Keratinocyte (primary cell): ENCODE results near the gene ASAH2. TPM values are rescaled to one million over a fixed set of nuclear protein-coding genes. Genes with fewer than 3 reads are reported as not detected.
"Not testable (repeated sequence)": the region's sequence is repeated elsewhere in the genome, so short reads cannot be mapped to it uniquely, and the experiment has no call there.

ENCODE experiments used
- DNase-seq: peaks from one replicate; pipeline ENCODE4 v3.0.0-alpha.2; 2011; ENCODE audit warnings: low read depth, missing footprints, low spot score
- FAIRE-seq: peaks from 2 replicates; lab custom pipeline; 2011; peaks lifted over from hg19 to GRCh38; lab: Jason Lieb, UNC
- H2AFZ ChIP-seq: 2 replicates; pipeline ENCODE4 v1.6.0; 2012; ENCODE audit warnings: low read length, control low read depth, inconsistent platforms; ENCODE audit not compliant: control insufficient read depth
- H3K27ac ChIP-seq: 2 replicates; pipeline ENCODE4 v1.5.1; 2011; ENCODE audit warnings: low read length; ENCODE audit not compliant: control insufficient read depth, insufficient read depth
- H3K27me3 ChIP-seq: 3 replicates; pipeline ENCODE4 v1.6.0; 2011; ENCODE audit warnings: low read length; ENCODE audit not compliant: control insufficient read depth, insufficient read depth; ENCODE audit errors: extremely low read depth
- H3K36me3 ChIP-seq, 2 experiments: 2 replicates in 1 of 2; 3 replicates in 1 of 2; pipeline ENCODE4 v1.5.1; 2011; ENCODE audit warnings: low read length in 2 of 2, mild to moderate bottlenecking in 1 of 2; ENCODE audit not compliant: control insufficient read depth in 2 of 2, insufficient read depth in 2 of 2; ENCODE audit errors: extremely low read depth in 1 of 2
- H3K4me1 ChIP-seq: 3 replicates; pipeline ENCODE4 v1.5.1; 2011; ENCODE audit warnings: low read length; ENCODE audit not compliant: control insufficient read depth, insufficient read depth; ENCODE audit errors: extremely low read depth
- H3K4me2 ChIP-seq: 3 replicates; pipeline ENCODE4 v1.6.0; 2011; ENCODE audit warnings: low read depth, low read length; ENCODE audit not compliant: control insufficient read depth, insufficient read depth; ENCODE audit errors: extremely low read depth
- H3K4me3 ChIP-seq, 3 experiments: fragments of 200-600 bp in 1 of 3; sonication (generic) in 1 of 3; 2 replicates in 2 of 3; 3 replicates in 1 of 3; pipeline ENCODE4 v1.5.1; 2011 to 2016; ENCODE audit warnings: low read length in 3 of 3, mild to moderate bottlenecking in 3 of 3, control low read depth in 2 of 3, inconsistent platforms in 1 of 3, low read depth in 1 of 3, mixed read lengths in 1 of 3, mixed run types in 1 of 3, moderate library complexity in 1 of 3; ENCODE audit not compliant: control insufficient read depth in 2 of 3, insufficient read depth in 2 of 3; ENCODE audit errors: extremely low read depth in 1 of 3
- H3K79me2 ChIP-seq: 2 replicates; pipeline ENCODE4 v1.6.0; 2012; ENCODE audit warnings: low read length; ENCODE audit not compliant: control insufficient read depth, insufficient read depth
- H3K9ac ChIP-seq: 3 replicates; pipeline ENCODE4 v1.6.0; 2011; ENCODE audit warnings: low read length; ENCODE audit not compliant: control insufficient read depth, insufficient read depth; ENCODE audit errors: extremely low read depth
- H3K9me1 ChIP-seq: 3 replicates; pipeline ENCODE4 v1.6.0; 2011; ENCODE audit warnings: low read length; ENCODE audit not compliant: control insufficient read depth, insufficient read depth; ENCODE audit errors: extremely low read depth
- H3K9me3 ChIP-seq: 2 replicates; pipeline ENCODE4 v1.5.1; 2012; ENCODE audit warnings: low read depth, low read length; ENCODE audit not compliant: control insufficient read depth
- H4K20me1 ChIP-seq: 3 replicates; pipeline ENCODE4 v1.6.0; 2011; ENCODE audit warnings: low read length; ENCODE audit not compliant: control insufficient read depth, insufficient read depth; ENCODE audit errors: extremely low read depth
- CTCF ChIP-seq, 3 experiments: IDR thresholded peaks in 1 of 3; conservative IDR thresholded peaks in 1 of 3; optimal IDR thresholded peaks in 1 of 3; 2 replicates in 2 of 3; 3 replicates in 1 of 3; pipeline versions ENCODE3 to v1.5.1; 2011; ENCODE audit warnings: low read length in 3 of 3, mild to moderate bottlenecking in 3 of 3, moderate library complexity in 2 of 3, control low read depth in 1 of 3, inconsistent platforms in 1 of 3; ENCODE audit not compliant: insufficient read depth in 2 of 3; ENCODE audit errors: extremely low read depth in 1 of 3
- EZH2 ChIP-seq: IDR thresholded peaks from one replicate; pipeline ENCODE4 v1.6.1; 2012; ENCODE audit warnings: inconsistent platforms, mild to moderate bottlenecking, low read length, moderate library complexity
- dilution Hi-C: fragments of 300-500 bp; cut with MboI; formaldehyde crosslinking; loops from one replicate; pipeline ENCODE4 v1.7.0; 2020; ENCODE audit warnings: low sequenced_read_pairs; ENCODE audit not compliant: extremely low pct_ligation_motif_present
- polyA plus RNA-seq, 5 experiments: library from polyadenylated mRNA; depleted of rRNA in 3 of 5; stranded (reverse) in 3 of 5; stranded (forward) in 1 of 5; unstranded in 1 of 5; fragments of >200 nt; gene quantifications; 1 replicate in 1 of 5; 2 replicates in 3 of 5; 3 replicates in 1 of 5; pipeline versions ENCODE4 v1.2.1 to v1.2.3, GENCODE V29; 2011 to 2012; ENCODE audit warnings: missing spikeins in 2 of 5, low read depth in 1 of 5, low replicate concordance in 1 of 5

The ASAH2 gene
- polyA plus RNA-seq, 1 donor (not counting 4 experiments of a cell fraction or from before 2014, with no cell fraction given), result 4.7 TPM

GRCh38 chr10:50272531-50272930, 21.2 kb upstream of the ASAH2 start:
- Histone ChIP-seq H3K4me1 (no peaks in the 10 kb centered on the region), H3K27ac (no peak overlapping the region), H3K4me2 (no peak overlapping the region), H2AFZ (no peak overlapping the region), H3K9ac (no peak overlapping the region), H3K79me2 (no peaks in the 10 kb centered on the region), H3K9me1 (no peaks in the 10 kb centered on the region), H3K27me3 (peaks cover 13% of the 10 kb centered on the region), H3K36me3 (no peaks in the 10 kb centered on the region), H3K9me3 (no peaks in the 10 kb centered on the region), H4K20me1 (no peaks in the 10 kb centered on the region), H3K4me3 (no peak overlapping the region)
- FAIRE-seq, result no peak
- TF ChIP-seq EZH2 (no peak), CTCF (optimal IDR thresholded peaks at IDR 0.05 in 1 of 3, IDR thresholded peaks at IDR 0.05 in 1 of 3, conservative IDR thresholded peaks at IDR 0.05 in 1 of 3; ENCODE audit: extremely low read depth in 1 of 3, insufficient read depth in 2 of 3, low read length in 3 of 3) (no peak)
- dilution Hi-C loops, result no loop called here
- no peak for DNase-seq

DNA sequence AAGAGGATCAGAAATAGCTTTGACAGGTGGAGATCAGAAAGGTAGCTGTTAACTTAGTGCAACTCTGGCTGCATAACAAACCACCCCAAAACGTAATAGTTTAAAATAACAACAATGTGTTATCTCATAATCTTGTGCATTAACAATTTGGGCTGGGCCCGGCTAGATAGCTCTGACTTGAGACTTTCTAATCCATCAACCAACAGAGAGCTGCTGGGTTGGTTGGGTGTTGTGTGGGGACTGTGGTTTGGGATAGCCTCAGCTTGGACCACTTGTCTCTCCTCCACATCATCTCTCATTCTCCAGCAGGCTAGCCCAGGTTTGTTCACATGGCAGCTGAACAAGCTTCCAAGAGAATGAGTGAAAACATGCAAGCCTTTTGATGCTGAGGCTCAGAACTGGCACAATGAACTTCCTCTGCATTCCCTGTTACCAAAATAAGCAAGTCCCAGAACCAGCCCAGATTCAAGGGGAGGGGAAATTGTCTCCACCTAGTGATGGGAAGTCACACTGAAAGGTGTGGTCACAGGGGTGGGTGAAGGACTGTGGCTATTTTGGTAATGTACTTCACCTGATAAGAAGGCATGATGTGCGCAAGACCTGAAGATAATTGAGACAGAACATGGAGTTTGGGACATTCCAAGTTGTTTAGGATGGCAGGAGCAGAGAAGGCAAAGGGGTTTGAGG, 20.4 kb upstream of the ASAH2 start:
- no peak overlapping the region for H3K4me3 ChIP-seq
- no peaks in the 10 kb centered on the region for H4K20me1 ChIP-seq
- no peaks in the 10 kb centered on the region for H3K9me3 ChIP-seq
- peaks cover 7% of the 10 kb centered on the region for H3K27me3 ChIP-seq
- no peak overlapping the region for H3K27ac ChIP-seq
- DNase-seq (no peak), FAIRE-seq (no peak)
- no peak overlapping the region for H2AFZ ChIP-seq
- no peaks in the 10 kb centered on the region for H3K4me1 ChIP-seq
- H3K4me2 ChIP-seq, result no peak overlapping the region
- H3K79me2 ChIP-seq, result no peaks in the 10 kb centered on the region
- no peaks in the 10 kb centered on the region for H3K36me3 ChIP-seq
- dilution Hi-C loops, result no loop called here
- no peak for TF ChIP-seq EZH2
- no peak for TF ChIP-seq CTCF (optimal IDR thresholded peaks at IDR 0.05 in 1 of 3, IDR thresholded peaks at IDR 0.05 in 1 of 3, conservative IDR thresholded peaks at IDR 0.05 in 1 of 3; ENCODE audit: extremely low read depth in 1 of 3, insufficient read depth in 2 of 3, low read length in 3 of 3)
- no peak overlapping the region for H3K9ac ChIP-seq
- no peaks in the 10 kb centered on the region for H3K9me1 ChIP-seq

DNA sequence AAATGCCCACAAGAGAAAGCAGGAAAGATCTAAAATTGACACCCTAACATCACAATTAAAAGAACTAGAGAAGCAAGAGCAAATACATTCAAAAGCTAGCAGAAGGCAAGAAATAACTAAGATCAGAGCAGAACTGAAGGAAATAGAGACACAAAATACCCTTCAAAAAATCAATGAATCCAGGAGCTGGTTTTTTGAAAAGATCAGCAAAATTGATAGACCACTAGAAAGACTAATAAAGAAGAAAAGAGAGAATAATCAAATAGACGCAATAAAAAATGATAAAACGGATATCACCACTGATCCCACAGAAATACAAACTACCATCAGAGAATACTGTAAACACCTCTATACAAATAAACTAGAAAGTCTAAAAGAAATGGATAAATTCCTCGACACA, 16.6 kb upstream of the ASAH2 start:
- dilution Hi-C loops, H3K36me3 ChIP-seq, H3K9ac ChIP-seq, H3K27ac ChIP-seq, DNase-seq, H3K4me2 ChIP-seq, H3K4me3 ChIP-seq, FAIRE-seq, H4K20me1 ChIP-seq, H3K9me1 ChIP-seq, H3K79me2 ChIP-seq, H3K9me3 ChIP-seq, H3K27me3 ChIP-seq, H3K4me1 ChIP-seq, H2AFZ ChIP-seq: not testable (repeated sequence)

DNA sequence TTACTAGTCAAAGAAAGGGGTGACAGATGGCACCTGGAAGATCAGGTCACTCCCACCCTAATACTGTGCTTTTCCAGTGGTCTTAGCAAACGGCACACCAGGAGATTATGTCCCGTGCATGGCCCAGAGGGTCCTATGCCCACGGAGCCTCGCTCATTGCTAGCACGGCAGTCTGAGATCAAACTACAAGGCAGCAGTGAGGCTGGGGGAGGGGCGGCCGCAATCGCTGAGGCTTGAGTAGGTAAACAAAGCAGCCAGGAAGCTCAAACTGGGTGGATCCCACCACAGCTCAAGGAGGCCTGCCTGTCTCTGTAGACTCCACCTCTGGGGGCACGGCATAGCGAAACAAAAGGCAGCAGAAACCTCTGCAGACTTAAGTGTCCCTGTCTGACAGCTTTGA, 11.3 kb upstream of the ASAH2 start:
- H3K36me3 ChIP-seq, FAIRE-seq, H3K79me2 ChIP-seq, H3K27me3 ChIP-seq, H3K9me1 ChIP-seq, H3K4me3 ChIP-seq, DNase-seq, H4K20me1 ChIP-seq, H3K4me2 ChIP-seq, H3K9ac ChIP-seq, dilution Hi-C loops, H3K27ac ChIP-seq, H3K4me1 ChIP-seq, H3K9me3 ChIP-seq, H2AFZ ChIP-seq: not testable (repeated sequence)
